Activated T-helper 9 cell treated with anti-CD3 and anti-CD28 coated beads, Interleukin-2, amount 50 U/mL, for 16 hours (primary cell): ENCODE data around the gene SAA1.
A peak's percentile ranks its signal among the peaks of the same experiment; 100 is the strongest.
"Not testable (repeated sequence)": the region's sequence is repeated elsewhere in the genome, so short reads cannot be mapped to it uniquely, and the experiment has no call there.

Experiments
- DNase-seq: peaks from one replicate; pipeline ENCODE4 v3.0.0-alpha.2; 2020; ENCODE audit warnings: low read depth

Gene SAA1

DNA sequence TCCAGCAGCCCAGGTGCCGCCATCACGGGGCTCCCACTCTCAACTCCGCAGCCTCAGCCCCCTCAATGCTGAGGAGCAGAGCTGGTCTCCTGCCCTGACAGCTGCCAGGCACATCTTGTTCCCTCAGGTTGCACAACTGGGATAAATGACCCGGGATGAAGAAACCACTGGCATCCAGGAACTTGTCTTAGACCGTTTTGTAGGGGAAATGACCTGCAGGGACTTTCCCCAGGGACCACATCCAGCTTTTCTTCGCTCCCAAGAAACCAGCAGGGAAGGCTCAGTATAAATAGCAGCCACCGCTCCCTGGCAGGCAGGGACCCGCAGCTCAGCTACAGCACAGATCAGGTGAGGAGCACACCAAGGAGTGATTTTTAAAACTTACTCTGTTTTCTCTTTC, at the start of gene SAA1:
Gene SAA1, plus strand, starts transcription at position 316 of the 400 bp plus-strand sequence. CDS start 624 bp downstream, outside the sequence.
- DNase-seq: no peak

DNA sequence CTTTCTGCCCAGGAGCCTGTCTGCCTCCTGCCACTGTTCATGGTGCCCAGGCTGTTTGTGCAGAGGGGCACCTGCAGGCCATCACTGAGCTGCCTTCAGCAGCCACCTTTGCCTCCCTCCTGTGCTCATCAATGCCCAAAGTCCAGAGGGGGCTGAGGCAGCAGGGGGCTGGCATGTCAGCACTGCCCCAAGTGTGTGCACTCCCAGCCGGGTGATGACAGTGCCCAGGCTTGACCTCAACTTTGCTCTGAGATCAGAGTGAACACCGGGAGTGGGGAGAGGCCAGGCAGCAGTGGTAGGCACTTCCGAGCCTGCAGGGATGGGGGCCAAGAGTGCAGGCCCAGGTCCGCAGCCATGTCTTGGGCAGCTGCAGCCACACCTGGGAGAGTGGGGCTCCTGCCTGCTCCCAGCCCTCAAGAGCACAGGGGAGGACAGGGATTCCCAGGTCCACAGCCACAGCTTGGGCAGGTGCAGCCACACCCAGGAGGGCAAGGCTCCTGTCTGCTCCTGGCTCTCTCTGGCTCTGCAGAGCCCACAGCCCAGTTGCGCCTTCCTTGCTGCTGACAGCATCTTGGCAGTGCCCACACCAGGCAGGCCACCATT, 44.7 kb upstream of the SAA1 start:
- DNase-seq: no peak

DNA sequence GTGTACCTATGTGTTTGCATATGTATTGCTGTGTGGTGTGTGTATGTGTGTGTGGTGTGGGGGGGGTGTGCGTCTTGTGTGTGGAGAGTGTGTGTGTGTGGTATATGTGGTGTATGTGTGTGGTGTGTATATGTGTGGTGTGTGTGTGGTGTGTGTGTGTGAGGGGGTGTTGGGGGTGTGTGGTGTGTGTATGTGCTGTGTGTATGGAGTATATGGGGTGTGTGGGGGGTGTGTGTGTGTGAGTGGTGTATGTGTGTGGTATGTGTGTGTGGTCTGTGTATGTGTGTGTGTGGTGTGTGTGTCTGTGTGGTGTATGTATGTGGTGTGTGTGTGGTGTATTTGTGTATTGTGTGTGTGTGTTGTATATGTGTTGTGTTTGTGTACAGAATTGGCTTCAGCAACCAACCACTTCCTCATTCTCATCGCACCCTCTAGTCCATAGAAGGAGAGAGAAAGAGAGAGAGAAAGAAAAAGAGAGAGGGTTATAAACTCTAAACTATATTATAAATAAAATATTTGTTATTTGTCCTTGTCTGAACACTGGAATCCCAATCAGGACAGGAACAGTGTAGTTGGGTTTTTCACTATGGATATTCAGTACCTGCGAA, 43.1 kb upstream of the SAA1 start:
- DNase-seq: no peak

DNA sequence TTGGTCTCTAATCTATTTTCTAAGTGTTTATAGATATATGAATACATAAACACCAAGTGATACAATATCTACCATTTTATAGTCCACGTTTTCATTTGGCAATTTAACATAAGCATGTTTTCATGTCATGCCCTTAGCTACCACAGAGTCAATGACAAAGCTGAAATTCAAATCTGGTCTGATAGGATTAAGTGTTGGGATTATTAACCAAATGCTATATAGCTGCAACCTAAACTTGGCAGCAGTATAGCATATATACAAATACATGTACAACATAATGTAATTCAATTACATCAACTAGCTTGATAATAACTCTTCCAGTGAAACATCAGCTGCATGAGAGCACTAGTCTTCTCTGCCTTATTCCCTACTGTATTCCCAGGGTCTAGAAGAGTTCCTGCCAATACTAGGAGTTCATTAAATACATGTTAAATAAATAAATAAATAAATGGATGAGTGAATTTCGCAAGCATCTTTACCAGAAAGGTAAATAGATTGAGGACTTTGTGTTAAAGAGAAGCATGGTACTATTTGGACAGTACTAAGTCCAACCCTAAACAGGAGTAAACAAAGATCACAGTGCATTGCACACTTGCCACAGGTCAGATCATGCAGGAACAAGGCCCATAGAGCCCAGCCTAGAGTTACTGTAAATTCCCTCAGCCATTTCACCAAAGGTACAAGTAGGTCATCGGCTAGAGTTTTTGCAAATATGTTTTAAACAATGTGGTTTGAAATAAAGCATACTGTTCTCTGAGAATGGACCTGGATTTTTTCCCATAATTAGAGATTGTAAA, 42.3 kb upstream of the SAA1 start:
- DNase-seq: no peak

DNA sequence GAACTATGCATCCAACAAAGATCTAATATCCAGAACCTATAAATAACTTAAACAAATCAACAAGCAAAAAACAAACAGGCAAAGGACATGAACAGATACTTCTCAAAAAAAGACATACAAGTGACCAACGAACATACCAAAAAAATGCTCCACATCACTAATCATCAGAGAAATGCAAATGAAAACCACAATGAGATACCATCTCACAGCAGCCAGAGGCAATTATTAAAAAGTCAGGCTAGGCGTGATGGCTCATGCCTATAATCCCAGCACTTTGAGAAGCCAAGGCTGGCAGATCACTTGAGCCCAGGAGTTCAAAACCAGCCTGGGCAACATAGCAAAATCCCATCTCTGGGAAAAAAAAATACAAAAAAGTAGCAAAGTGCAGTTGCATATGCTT, 40.2 kb upstream of the SAA1 start:
- DNase-seq: no peak

DNA sequence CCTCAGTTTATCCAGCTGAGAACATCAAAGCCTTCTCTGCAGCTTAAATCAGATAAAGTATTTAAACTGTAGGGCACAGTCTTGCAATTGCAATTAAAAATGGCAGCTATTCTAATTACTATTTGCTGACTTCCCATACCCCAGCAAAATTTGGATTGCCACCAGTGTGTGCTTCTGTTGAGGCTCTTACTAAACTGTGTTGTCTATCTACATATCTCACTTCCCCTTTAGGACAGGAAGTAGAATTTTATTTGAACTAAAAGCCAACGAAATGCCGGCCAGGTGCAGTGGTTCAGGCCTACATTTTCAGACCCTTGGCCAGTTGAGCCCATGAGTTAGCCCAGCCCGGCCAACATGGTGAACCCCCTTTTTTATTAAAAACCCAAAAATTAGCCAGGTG, 36.6 kb upstream of the SAA1 start:
- no peak for DNase-seq

DNA sequence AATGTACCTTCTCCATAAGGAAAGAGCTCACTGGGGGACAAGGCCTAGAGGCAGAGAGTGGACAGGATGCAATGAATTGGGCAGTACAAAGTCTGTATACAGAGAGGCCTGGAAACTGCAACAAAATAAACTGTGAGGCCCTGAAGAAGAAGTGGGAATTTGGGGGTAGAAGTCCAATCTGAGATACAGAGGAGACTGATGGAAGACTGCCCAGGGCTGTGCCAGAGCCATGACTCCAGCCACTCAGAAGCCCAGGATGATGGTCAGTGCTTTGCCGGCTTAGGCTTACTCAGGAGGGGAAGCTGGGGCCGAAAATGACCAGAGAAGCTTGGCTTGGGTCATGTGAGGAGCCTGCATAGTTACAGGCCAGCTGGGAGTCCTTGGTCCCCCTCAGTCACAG, 35.2 kb upstream of the SAA1 start:
- no peak for DNase-seq

DNA sequence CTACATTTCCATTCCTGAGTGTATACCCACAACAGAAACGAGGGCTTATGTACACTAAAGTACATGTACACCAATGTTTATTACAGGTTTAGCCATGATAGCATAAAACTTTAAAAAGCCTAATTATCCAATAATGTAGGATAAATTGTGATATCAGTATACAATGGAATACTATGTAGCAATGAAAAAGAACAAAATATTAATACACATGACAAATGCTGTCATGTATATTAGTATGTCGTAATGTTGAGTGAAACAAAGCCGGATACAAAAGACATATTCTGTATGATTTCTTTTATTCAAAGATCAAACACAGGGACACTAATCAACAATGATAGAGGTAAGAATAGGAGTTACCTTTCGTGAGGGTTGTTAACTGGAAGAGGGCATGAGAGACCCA, 32.2 kb upstream of the SAA1 start:
- DNase-seq: no peak

DNA sequence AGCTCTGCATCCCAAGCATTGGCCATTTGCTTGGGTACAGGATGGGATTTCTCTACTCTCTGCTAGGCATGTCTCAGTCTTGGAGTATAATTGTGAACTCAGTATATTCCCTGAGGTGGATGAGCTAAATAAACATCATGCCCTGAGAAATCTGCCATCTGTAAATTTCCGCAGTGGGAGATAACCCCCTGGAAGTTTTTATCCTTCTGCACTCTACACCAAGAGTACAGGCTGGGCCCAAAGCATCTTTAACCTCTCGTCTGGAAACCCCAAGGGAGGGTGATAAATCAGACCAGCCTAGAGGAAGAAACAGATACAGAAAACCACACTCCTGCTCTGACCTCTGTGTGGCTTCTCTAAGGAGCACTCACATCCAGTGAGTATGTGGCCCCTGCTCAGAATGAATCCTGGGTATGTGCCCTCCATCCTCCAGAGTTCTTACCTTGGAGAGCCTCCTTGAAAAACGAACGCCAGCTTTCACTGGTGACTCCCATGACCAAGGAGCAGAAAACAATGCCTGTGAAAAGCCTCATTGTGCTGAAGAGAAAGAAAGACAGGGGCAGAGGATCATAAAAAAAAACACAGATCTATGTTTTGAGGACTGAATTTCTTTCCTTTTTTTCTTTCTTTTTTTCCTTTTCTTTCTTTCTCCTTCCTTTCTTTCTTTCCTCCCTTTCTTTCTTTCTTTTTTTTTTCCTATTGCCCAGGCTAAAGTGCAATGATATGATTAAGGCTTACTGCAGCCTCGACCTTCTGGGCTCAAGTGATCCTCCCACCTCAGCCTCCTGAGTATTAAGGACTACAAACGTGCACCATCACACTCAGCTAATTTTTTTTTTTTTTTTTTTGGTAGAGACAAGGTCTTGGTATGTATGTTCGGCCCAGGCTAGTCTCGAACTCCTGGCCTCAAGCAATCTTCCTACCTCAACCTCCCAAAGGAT, 30.4 kb upstream of the SAA1 start:
- no peak for DNase-seq

DNA sequence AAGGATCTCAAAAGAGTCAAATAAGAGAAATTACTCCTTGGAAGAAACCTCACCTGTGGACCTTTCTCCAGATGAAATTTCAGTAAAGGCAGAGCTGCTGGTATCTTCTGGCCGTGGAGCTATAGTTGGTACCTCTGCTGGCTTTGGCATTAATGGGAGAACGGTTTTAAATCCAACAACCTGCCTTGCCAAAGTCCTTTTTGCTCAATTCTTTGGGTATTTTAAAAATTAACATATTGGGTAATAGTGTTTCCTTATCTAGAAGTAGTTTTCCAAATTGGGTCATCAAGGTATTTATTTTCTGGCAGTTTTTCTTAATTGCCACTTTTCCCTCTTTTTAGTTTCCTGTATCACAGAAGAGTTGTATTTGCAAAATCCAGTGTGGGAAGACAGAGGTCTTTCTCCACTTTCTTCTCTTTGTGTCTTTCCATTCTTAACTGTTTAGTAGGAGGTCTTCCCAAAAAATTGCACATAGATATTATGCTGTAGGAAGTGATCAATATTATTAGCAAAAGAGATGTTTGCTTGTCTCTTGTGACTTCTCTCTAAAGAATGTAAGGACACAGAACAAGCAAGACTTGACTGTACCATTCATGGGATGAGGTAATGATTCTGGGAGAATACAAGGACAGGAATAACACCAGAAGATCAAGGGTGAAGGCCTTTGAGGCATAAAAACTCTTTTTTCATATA, 29.3 kb upstream of the SAA1 start, which contains the start of gene SAA4:
Gene SAA4, minus strand, starts transcription at position 139 of the 693 bp plus-strand sequence. CDS start 876 bp downstream, outside the sequence.
- DNase-seq: no peak

DNA sequence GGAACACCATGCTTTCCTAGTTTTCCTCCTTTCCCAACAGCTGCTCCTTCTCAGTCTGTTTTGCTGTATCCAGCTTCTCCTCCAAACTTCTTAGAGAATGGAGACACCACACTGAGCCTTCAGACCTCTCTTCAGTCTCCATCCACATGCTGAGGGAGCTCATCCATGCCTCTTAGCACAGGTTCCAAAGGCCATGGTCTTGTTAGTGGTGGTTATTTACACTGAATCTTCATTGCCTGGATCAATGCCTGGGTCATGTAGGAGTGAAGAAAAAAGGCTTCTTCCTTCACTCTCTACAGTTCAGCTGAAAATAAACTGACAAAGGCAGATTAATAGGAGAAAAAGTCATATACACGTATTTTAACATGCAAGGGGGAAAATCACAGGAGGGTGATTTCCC, 26.4 kb upstream of the SAA1 start:
- no peak for DNase-seq

DNA sequence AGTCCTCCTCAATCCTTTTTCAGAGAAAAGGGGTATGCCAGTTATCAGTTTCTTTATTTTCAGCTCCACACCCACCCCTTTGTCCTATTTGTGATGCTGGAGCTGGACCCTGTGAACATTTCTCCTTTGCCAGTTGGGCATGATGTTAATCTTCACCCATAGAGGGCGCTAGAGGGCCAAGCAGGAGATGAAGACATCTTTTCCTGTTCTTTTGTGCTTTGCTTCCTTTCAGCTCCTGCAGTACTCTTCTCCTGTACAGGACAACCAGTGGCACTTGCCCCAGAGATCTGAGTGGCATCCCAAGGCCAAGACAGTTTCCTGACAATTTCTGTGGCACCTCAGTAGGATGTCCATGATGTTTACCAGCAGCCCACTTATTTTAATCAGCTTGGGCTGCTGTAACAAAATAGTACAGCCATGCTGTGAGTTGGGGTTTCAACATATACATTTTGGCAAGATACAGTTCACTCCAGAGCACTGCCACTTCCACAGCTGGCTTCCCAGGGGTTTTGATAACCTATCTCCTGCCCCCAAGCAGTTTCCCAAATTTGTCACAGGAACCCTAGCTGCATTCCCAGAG, 22.2 kb upstream of the SAA1 start:
- peak; percentile 24 for DNase-seq

DNA sequence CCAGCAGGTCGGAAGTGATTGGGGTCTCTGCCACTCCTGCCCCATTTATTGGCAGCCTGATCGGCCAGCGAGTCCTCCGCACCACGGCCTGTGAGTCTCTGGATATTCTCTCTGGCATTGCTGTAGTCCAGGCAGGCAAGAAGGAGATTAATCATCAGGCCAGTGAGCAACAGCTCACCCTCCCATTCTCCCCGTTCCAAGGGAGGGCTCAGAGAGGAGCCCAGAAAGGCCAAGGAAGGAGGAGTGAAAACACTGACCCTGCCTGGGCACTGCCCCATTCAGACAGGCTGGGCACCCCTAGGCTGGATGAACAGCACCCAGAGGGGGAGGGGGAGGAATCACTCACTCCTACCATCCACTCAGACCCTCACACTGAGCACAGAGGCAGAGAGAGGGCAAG, 20.7 kb upstream of the SAA1 start:
- no peak for DNase-seq

DNA sequence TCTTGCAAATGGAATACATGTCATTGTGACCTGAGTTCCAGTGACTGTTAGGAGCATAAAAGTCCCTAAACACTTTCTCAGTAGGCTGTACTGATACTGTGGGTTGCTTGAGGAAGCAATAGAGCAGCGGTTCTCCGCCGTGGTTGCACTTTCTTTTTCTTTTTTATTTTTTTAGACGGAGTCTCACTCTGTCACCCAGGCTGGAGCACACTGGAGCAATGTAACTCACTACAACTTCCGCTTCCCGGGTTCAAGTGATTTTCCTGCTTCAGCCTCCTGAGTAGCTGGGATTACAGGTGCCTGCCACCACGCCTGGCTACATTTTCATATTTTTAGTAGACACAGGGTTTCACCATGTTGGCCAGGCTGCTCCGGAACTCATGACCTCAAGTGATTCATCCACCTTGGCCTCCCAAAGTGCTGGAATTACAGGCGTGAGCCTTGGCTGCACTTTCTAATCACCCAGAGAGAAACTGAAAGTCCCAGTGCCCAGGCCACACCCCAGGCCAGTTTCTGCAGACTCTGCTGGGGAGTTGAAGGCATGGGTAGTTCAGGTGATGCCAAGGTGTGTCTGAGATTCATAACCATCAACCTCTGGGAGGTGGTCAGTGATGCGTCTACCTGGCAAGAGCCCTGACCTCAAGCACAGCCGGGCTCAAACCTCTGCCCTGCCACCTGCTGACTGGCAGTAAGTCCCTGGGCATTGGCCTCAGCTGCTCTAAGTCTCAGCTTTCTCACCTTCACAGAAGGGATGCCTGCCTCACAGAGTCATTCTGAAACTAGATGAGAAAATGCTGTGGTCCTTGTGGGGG, 19.5 kb upstream of the SAA1 start:
- not testable (repeated sequence) for DNase-seq

DNA sequence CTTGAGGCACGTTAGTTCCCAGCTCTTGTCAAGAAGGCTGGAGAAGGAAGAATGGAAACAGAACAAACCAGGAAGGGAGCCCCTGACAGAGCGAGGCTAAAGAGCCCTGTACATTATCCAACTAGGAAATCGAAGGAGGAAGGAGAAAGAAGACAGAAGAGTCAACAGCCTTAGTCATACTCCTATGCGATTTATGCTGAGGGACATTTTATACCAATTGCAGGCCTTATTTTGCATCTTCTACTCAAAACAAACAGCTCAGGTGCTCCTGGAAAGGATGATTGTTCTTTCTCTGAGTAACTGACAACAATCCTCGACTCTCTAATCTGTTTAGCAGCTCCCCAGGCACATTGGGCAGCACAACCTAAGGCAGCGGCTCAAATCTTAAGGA, 18.9 kb upstream of the SAA1 start:
- not testable (repeated sequence) for DNase-seq

DNA sequence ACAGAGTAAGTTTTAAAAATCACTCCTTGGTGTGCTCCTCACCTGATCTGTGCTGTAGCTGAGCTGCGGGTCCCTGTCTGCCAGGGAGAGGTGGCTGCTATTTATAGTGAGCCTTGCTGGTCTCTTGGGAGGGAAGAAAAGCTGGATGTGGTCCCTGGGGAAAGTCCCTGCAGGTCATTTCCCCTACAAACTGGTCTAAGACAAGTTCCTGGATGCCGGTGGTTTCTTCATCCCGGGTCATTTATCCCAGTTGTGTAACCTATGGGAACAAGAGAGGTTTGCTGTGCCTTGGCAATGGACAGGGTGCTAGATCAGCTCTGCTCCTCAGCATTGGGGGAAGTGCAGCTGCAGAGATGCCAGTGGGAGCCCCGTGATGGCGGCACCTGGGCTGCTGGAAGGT, 17.5 kb upstream of the SAA1 start, which contains the start of gene SAA2:
Gene SAA2, minus strand, starts transcription at position 108 of the 400 bp plus-strand sequence. CDS start 657 bp downstream, outside the sequence.
- no peak for DNase-seq

DNA sequence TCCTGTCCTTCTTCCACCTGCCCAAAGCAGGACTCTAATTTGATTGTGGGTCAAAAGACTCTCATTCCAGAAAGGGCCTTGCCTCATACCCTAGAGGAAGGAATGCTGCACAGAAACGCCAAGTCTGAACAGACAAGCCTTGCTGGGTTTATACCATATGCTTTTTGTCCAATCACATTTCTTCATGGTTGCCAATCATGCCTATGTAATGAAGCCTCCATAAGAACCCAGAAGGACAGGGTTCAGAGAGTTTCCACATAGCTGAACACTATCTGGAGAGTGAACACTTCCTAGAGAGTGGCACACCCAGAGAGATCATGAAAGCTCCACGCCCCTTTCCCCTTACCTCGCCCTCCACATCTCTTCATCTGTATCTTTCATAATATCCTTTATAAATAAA, 12.8 kb upstream of the SAA1 start:
- DNase-seq: no peak

DNA sequence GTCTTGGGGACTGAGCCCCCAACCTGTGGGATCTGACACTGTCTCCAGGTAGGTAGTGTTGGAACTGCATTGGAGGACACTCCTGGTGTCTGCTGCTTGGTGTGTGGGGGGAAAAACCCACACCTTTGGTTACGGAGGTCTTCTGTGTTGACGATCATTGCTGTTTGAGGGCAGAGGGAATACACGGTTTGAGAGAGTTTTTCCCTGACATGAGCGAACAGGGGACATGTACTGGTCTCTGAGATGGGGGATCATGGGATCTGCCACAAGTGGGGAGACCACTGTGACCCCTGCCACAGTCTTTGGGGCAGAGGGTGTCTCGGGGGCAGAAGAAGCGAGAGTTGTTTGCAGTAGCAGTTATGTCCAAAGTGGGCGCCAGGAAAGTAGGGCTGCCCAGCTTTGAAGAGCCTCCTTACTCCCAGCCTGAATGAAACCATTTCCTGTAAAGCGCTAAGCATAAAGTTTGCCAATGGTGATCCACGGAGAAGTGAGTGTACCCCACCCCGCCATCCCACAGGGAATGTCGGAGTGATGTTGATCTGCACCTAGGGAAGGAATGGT, 12.2 kb upstream of the SAA1 start:
- DNase-seq: no peak

DNA sequence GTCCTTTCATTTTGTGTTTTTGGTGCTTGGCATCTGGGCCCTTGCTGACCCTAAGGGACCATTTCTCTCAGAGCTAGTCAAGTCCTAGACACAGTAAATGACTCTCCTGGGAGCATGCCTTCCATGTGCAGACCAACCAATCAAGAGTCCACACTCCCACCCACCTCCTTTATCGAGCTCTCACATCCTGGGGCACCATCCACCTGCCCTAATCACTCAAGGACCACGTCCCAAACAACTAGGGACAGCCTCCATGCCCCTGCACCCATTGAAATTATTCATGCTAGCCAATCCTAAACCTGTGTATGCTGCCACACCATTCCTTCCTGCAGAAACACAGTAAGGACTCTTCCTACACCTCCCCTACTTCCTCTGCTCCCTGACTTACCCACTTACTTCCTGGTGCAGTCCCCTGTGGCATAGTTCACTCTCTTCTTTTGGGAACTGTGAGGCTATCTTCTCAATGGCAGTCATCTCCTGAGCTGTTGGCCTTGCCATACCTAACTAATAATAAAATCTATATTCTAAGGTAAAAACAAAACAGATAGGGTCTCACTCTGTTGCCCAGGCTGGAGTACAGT, 11.2 kb upstream of the SAA1 start:
- no peak for DNase-seq
